Lower leg skin (tissue), 3 donors: ENCODE measurements around the gene SSRP1.

Experiments
- POLR2A ChIP-seq, 2 donors: fragments of 450-650 bp; IDR thresholded peaks; one replicate each; pipeline ENCODE4 v1.6.1; 2016 to 2017; ENCODE audit warnings: antibody characterized with exemption in 2 of 2, mild to moderate bottlenecking in 1 of 2, moderate library complexity in 1 of 2
- TF ChIP-seq, protein P1 (sequence below), 3 donors: fragments of 450-650 bp; IDR thresholded peaks; one replicate each; pipeline ENCODE4 v1.5.1; 2016; ENCODE audit warnings: antibody characterized with exemption in 3 of 3, mild to moderate bottlenecking in 3 of 3, moderate library complexity in 2 of 3

DNA sequence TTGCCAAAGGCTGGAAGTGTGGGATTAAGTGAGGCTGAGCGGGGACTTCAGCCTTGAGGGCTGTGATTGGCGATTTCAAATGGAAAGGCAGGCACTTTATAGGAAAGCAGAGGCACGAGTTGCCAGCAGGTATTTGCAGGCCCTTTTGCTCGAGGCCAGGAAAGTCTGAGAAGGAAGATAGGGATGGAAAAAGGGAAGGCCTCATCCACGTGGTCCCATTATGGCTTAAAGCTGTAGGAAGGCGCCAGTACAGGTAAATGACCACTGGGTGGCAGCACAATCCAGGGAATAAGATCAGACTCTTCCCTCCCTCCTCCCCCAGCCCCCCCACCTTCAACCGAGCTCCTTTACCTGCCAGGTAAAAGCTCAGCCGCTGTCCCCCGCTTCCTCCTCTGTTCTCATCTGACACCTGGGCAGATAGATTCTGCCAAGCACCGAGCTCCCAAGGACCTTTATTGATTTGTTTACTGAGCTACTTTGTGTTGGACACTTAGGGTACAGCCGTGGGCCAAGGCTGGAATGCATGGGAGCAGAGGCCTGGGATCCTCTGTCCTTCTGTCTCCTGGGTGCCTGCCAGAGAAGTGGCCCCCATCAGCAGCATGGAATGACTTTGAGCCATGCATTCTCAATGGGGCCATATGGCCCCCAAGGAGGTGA is 10.0 kb upstream of the SSRP1 start:
- TF ChIP-seq, protein P1, sequence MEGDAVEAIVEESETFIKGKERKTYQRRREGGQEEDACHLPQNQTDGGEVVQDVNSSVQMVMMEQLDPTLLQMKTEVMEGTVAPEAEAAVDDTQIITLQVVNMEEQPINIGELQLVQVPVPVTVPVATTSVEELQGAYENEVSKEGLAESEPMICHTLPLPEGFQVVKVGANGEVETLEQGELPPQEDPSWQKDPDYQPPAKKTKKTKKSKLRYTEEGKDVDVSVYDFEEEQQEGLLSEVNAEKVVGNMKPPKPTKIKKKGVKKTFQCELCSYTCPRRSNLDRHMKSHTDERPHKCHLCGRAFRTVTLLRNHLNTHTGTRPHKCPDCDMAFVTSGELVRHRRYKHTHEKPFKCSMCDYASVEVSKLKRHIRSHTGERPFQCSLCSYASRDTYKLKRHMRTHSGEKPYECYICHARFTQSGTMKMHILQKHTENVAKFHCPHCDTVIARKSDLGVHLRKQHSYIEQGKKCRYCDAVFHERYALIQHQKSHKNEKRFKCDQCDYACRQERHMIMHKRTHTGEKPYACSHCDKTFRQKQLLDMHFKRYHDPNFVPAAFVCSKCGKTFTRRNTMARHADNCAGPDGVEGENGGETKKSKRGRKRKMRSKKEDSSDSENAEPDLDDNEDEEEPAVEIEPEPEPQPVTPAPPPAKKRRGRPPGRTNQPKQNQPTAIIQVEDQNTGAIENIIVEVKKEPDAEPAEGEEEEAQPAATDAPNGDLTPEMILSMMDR (IDR thresholded peaks at IDR 0.05), result no peak
- no peak for TF ChIP-seq POLR2A (IDR thresholded peaks at IDR 0.05)
